ENCODE data around the gene BMPR1B.

Gene BMPR1B

DNA sequence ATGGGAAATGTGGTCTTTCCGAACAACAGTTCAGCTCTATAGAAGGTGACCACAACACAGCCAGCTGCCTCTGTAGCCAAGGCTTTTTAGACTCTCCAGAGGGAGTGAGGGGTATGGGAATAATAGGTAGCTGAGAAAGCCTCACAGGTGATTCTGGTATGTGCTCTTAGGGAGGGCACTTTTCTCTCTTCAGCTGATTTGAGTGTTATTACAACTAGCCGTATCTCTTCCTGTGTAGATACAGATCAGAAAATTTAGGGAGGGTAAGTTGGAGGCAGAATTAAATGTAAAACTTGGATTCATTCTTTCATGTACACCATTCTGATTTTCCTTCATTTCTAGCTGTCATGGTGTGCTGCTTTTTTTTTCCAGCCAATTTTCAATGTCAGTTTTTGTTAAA, 154.9 kb downstream of the BMPR1B start:
- no peaks in the 10 kb centered on the region for H3K9me3 ChIP-seq (replicated peaks; ENCODE audit: insufficient read depth, low read length)
- no peak for DNase-seq
- H2AFZ ChIP-seq (ENCODE audit: low read length) = no peak overlapping the region
- no peaks in the 10 kb centered on the region for H3F3A ChIP-seq (ENCODE audit: insufficient read depth, low read length)
- no peaks in the 10 kb centered on the region for H3K36me3 ChIP-seq (replicated peaks; ENCODE audit: insufficient read depth, low read length)
- no peak overlapping the region for H3K4me2 ChIP-seq (ENCODE audit: low read depth, low read length)
- no peaks in the 10 kb centered on the region for H3K9me2 ChIP-seq (replicated peaks; ENCODE audit: insufficient read depth, low read length)
- TF ChIP-seq EZH2 (optimal IDR thresholded peaks at IDR 0.05; ENCODE audit: low read depth, low read length) (no peak), EZH2phosphoT487 (IDR thresholded peaks at IDR 0.05; ENCODE audit: low read length) (no peak)
- TF ChIP-seq, protein P1, sequence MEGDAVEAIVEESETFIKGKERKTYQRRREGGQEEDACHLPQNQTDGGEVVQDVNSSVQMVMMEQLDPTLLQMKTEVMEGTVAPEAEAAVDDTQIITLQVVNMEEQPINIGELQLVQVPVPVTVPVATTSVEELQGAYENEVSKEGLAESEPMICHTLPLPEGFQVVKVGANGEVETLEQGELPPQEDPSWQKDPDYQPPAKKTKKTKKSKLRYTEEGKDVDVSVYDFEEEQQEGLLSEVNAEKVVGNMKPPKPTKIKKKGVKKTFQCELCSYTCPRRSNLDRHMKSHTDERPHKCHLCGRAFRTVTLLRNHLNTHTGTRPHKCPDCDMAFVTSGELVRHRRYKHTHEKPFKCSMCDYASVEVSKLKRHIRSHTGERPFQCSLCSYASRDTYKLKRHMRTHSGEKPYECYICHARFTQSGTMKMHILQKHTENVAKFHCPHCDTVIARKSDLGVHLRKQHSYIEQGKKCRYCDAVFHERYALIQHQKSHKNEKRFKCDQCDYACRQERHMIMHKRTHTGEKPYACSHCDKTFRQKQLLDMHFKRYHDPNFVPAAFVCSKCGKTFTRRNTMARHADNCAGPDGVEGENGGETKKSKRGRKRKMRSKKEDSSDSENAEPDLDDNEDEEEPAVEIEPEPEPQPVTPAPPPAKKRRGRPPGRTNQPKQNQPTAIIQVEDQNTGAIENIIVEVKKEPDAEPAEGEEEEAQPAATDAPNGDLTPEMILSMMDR (IDR thresholded peaks at IDR 0.05; ENCODE audit: low read length) = no peak
- H3K4me3 ChIP-seq (ENCODE audit: low read length) = no peak overlapping the region
- no peaks in the 10 kb centered on the region for H3K27me3 ChIP-seq (replicated peaks; ENCODE audit: insufficient read depth, low read length)
- H4K20me1 ChIP-seq (ENCODE audit: insufficient read depth, low read length) = no peaks in the 10 kb centered on the region
- H3K9ac ChIP-seq (ENCODE audit: low read length) = no peak overlapping the region
- no peaks in the 10 kb centered on the region for H3K4me1 ChIP-seq (ENCODE audit: low read length)
- H3K79me2 ChIP-seq (ENCODE audit: low read length) = no peaks in the 10 kb centered on the region
- no peak overlapping the region for H3K27ac ChIP-seq (ENCODE audit: low read length)

DNA sequence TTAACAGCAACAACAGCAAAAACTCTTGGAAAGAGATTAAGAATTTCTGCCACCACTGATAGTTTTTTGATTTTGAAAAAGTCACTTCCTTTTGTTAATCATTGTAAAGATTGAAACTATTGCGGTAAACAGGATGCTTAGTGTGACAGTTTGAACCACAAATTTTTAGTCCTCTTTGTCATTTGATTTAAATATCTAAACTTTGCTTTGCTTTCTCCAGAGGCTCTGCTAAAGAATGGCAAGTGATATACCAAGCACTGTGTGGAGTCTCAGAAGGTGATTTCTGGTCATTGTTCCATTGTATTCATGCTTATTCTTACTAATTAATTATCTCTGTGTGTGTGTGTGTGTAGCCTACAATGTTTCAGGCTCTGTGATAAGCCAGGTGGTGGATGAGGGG, 155.6 kb downstream of the BMPR1B start:
- H3K27ac ChIP-seq (ENCODE audit: low read length) = no peak overlapping the region
- H2AFZ ChIP-seq (ENCODE audit: low read length) = no peak overlapping the region
- no peak overlapping the region for H3K4me3 ChIP-seq (ENCODE audit: low read length)
- H3K4me1 ChIP-seq (ENCODE audit: low read length) = no peaks in the 10 kb centered on the region
- H4K20me1 ChIP-seq (ENCODE audit: insufficient read depth, low read length) = no peaks in the 10 kb centered on the region
- no peaks in the 10 kb centered on the region for H3K9me3 ChIP-seq (replicated peaks; ENCODE audit: insufficient read depth, low read length)
- no peak overlapping the region for H3K4me2 ChIP-seq (ENCODE audit: low read depth, low read length)
- no peak for TF ChIP-seq EZH2 (optimal IDR thresholded peaks at IDR 0.05; ENCODE audit: low read depth, low read length)
- TF ChIP-seq EZH2phosphoT487 (IDR thresholded peaks at IDR 0.05; ENCODE audit: low read length) = no peak
- TF ChIP-seq, protein P1 (IDR thresholded peaks at IDR 0.05; ENCODE audit: low read length) = no peak
- H3K9ac ChIP-seq (ENCODE audit: low read length) = no peak overlapping the region
- H3K27me3 ChIP-seq (replicated peaks; ENCODE audit: insufficient read depth, low read length) = no peaks in the 10 kb centered on the region
- no peaks in the 10 kb centered on the region for H3K36me3 ChIP-seq (replicated peaks; ENCODE audit: insufficient read depth, low read length)
- H3K79me2 ChIP-seq (ENCODE audit: low read length) = no peaks in the 10 kb centered on the region
- no peaks in the 10 kb centered on the region for H3F3A ChIP-seq (ENCODE audit: insufficient read depth, low read length)
- peak; percentile 16 for DNase-seq
- no peaks in the 10 kb centered on the region for H3K9me2 ChIP-seq (replicated peaks; ENCODE audit: insufficient read depth, low read length)

GRCh38 chr4:94917146-94917545, 159.4 kb downstream of the BMPR1B start:
- Histone ChIP-seq H3K79me2 (ENCODE audit: low read length) (no peaks in the 10 kb centered on the region), H3K9me2 (replicated peaks; ENCODE audit: insufficient read depth, low read length) (no peaks in the 10 kb centered on the region), H3K4me3 (ENCODE audit: low read length) (no peak overlapping the region), H3K36me3 (replicated peaks; ENCODE audit: insufficient read depth, low read length) (no peaks in the 10 kb centered on the region), H3K27me3 (replicated peaks; ENCODE audit: insufficient read depth, low read length) (no peaks in the 10 kb centered on the region), H2AFZ (ENCODE audit: low read length) (no peak overlapping the region), H3K4me2 (ENCODE audit: low read depth, low read length) (no peak overlapping the region), H4K20me1 (ENCODE audit: insufficient read depth, low read length) (no peaks in the 10 kb centered on the region), H3K9me3 (replicated peaks; ENCODE audit: insufficient read depth, low read length) (no peaks in the 10 kb centered on the region), H3K4me1 (ENCODE audit: low read length) (no peaks in the 10 kb centered on the region), H3F3A (ENCODE audit: insufficient read depth, low read length) (no peaks in the 10 kb centered on the region), H3K27ac (ENCODE audit: low read length) (no peak overlapping the region), H3K9ac (ENCODE audit: low read length) (no peak overlapping the region)
- no peak for DNase-seq
- TF ChIP-seq, protein P1 (IDR thresholded peaks at IDR 0.05; ENCODE audit: low read length) = no peak
- TF ChIP-seq EZH2phosphoT487 (IDR thresholded peaks at IDR 0.05; ENCODE audit: low read length) (no peak), EZH2 (optimal IDR thresholded peaks at IDR 0.05; ENCODE audit: low read depth, low read length) (no peak)

Measured in MM.1S (cell line).